GM12878 (cell line): ENCODE results near the gene CHCHD2.

Source experiments
- BHLHE40 ChIP-seq, 2 experiments: fragments of 450-650 bp in 1 of 2; IDR thresholded peaks; 2 replicates each; pipeline ENCODE4 v1.6.1; 2011 to 2017; ENCODE audit warnings: low read depth in 2 of 2, borderline replicate concordance in 1 of 2, improper control_type of control experiment in 1 of 2, low read length in 1 of 2, mild to moderate bottlenecking in 1 of 2
- EP300 ChIP-seq, 2 experiments: fragments of 150-350 bp in 1 of 2; IDR thresholded peaks; 2 replicates each; pipeline ENCODE4 v1.6.1; 2011 to 2012; ENCODE audit warnings: low read depth in 2 of 2, low read length in 2 of 2, borderline replicate concordance in 1 of 2, improper control_type of control experiment in 1 of 2, inconsistent platforms in 1 of 2; ENCODE audit not compliant: control insufficient read depth in 1 of 2
- MEF2A ChIP-seq: IDR thresholded peaks from 2 replicates; pipeline ENCODE4 v1.6.1; 2011; ENCODE audit warnings: low read depth, mild to moderate bottlenecking, low read length, moderate library complexity; ENCODE audit not compliant: insufficient read depth

- TF ChIP-seq BHLHE40 (IDR thresholded peaks at IDR 0.05; ENCODE audit: borderline replicate concordance in 1 of 2, low read depth in 2 of 2, low read length in 1 of 2): no peak
- no peak for TF ChIP-seq MEF2A
- TF ChIP-seq EP300 (IDR thresholded peaks at IDR 0.05; ENCODE audit: borderline replicate concordance in 1 of 2, control insufficient read depth in 1 of 2, low read depth in 2 of 2, low read length in 2 of 2): no peak
Measured at GRCh38 chr7:56053993-56054392, 52.3 kb downstream of the CHCHD2 start.
